SH-SY5Y (cell line): ENCODE data around the gene STMN3.

Experiments
- GATA2 ChIP-seq: IDR thresholded peaks from 2 replicates; pipeline ENCODE4 v1.6.1; 2011; ENCODE audit warnings: mild to moderate bottlenecking, low read depth, low read length
- GATA3 ChIP-seq: IDR thresholded peaks from 2 replicates; pipeline ENCODE4 v1.6.1; 2011; ENCODE audit warnings: low read depth, mild to moderate bottlenecking, low read length, moderate library complexity

DNA sequence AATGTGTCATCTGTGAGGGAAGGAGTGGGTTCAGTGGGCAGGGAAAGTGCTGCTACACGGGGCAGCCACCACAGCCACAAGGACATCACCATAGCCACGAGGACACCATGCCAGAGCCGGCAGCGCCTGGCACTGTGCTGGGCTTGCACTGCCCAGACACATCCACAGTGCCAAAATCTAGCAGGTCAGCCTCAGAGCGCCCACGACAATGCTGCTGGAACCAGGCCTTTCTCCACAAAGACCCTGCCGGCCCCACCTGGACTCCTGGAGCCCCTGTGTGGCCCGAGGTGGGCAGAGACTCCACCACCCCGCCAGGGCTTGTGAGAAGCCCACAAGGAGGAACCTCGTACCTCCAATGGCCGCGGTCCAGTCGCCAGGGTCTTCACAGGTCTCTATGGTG, 60.6 kb downstream of the STMN3 start:
- no peak for TF ChIP-seq GATA2
- TF ChIP-seq GATA3 = no peak
